GM23338 (cell line): ENCODE data around the gene EPX. TPM values are rescaled to one million over a fixed set of nuclear protein-coding genes. Genes with fewer than 3 reads are reported as not detected.

ENCODE experiments used
- polyA plus RNA-seq: library from polyadenylated mRNA; unstranded; fragments of >200 nt; fragmentation: Nextera tagmentation; extraction: Ambion mirVana; gene quantifications from 2 replicates; pipeline ENCODE4 v1.2.1, GENCODE V29; 2016
- total RNA-seq: library from RNA; depleted of rRNA; stranded (reverse); fragments of >200 nt; shearing (Covaris generic); gene quantifications from 2 replicates; pipeline ENCODE4 v1.2.3, GENCODE V29; 2014; rRNA removed

EPX gene
- total and polyA plus RNA-seq, 2 experiments from 2014 or later, result 0.10 TPM; not detected in 1

Other genes starting within 250 kb of the EPX start
- gene CUEDC1, start 237.3 kb upstream of the EPX start, total RNA-seq, result 3.0 and 3.3 TPM in 2 replicates
- 7.7 and 11.3 TPM in 2 replicates for gene CUEDC1, start 237.3 kb upstream of the EPX start, polyA plus RNA-seq
- 67.7 and 74.6 TPM in 2 replicates for gene VEZF1, start 204.5 kb upstream of the EPX start, total RNA-seq
- gene VEZF1, start 204.5 kb upstream of the EPX start, polyA plus RNA-seq, result 34.8 and 36.0 TPM in 2 replicates
- gene SRSF1, start 185.5 kb upstream of the EPX start, total RNA-seq, result 584 and 639 TPM in 2 replicates
- 373 and 413 TPM in 2 replicates for gene SRSF1, start 185.5 kb upstream of the EPX start, polyA plus RNA-seq
- gene DYNLL2, start 109.3 kb upstream of the EPX start, total RNA-seq, result 29.0 and 30.0 TPM in 2 replicates
- gene DYNLL2, start 109.3 kb upstream of the EPX start, polyA plus RNA-seq, result 5.1 and 5.5 TPM in 2 replicates
- 0.08 and 0.10 TPM in 2 replicates for gene OR4D1, start 44.3 kb upstream of the EPX start, total RNA-seq
- gene OR4D1, start 44.3 kb upstream of the EPX start, polyA plus RNA-seq, result 0.37 and 0.50 TPM in 2 replicates
- gene OR4D2, start 25.7 kb upstream of the EPX start, total RNA-seq, result not detected in 2 replicates
- not detected in 2 replicates for gene OR4D2, start 25.7 kb upstream of the EPX start, polyA plus RNA-seq
- gene MKS1, start 26.5 kb downstream of the EPX start, total RNA-seq, result 17.4 and 21.6 TPM in 2 replicates
- 11.9 and 14.0 TPM in 2 replicates for gene MKS1, start 26.5 kb downstream of the EPX start, polyA plus RNA-seq
- gene LPO, start 45.9 kb downstream of the EPX start, total RNA-seq, result 0.35 and 0.62 TPM in 2 replicates
- gene LPO, start 45.9 kb downstream of the EPX start, polyA plus RNA-seq, result 0.13 and 0.50 TPM in 2 replicates
- 0.12 TPM in 1 of 2 replicates, not detected in the other for gene MPO, start 88.2 kb downstream of the EPX start, total RNA-seq
- gene MPO, start 88.2 kb downstream of the EPX start, polyA plus RNA-seq, result 0.08 TPM in 1 of 2 replicates, not detected in the other
- gene TSPOAP1, start 136.1 kb downstream of the EPX start, total RNA-seq, result 11.8 and 12.9 TPM in 2 replicates
- gene TSPOAP1, start 136.1 kb downstream of the EPX start, polyA plus RNA-seq, result 6.3 and 7.3 TPM in 2 replicates
- 82.2 and 87.0 TPM in 2 replicates for gene SUPT4H1, start 159.5 kb downstream of the EPX start, total RNA-seq
- gene SUPT4H1, start 159.5 kb downstream of the EPX start, polyA plus RNA-seq, result 73.9 and 83.7 TPM in 2 replicates
- 0.62 and 2.2 TPM in 2 replicates for gene RNF43, start 224.8 kb downstream of the EPX start, total RNA-seq
- 0.58 and 0.66 TPM in 2 replicates for gene RNF43, start 224.8 kb downstream of the EPX start, polyA plus RNA-seq